Measurements from ENCODE around the gene TET1.

GRCh38 chr10:68604441-68604840, 44.3 kb downstream of the TET1 start:
- TF ChIP-seq, protein P1, sequence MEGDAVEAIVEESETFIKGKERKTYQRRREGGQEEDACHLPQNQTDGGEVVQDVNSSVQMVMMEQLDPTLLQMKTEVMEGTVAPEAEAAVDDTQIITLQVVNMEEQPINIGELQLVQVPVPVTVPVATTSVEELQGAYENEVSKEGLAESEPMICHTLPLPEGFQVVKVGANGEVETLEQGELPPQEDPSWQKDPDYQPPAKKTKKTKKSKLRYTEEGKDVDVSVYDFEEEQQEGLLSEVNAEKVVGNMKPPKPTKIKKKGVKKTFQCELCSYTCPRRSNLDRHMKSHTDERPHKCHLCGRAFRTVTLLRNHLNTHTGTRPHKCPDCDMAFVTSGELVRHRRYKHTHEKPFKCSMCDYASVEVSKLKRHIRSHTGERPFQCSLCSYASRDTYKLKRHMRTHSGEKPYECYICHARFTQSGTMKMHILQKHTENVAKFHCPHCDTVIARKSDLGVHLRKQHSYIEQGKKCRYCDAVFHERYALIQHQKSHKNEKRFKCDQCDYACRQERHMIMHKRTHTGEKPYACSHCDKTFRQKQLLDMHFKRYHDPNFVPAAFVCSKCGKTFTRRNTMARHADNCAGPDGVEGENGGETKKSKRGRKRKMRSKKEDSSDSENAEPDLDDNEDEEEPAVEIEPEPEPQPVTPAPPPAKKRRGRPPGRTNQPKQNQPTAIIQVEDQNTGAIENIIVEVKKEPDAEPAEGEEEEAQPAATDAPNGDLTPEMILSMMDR (conservative IDR thresholded peaks at IDR 0.05; ENCODE audit: low read depth, low read length) = no peak
- no peak for TF ChIP-seq EZH2 (IDR thresholded peaks at IDR 0.05; ENCODE audit: low read length, unreplicated experiment)
